ENCODE results near the gene MBP. TPM values are rescaled to one million over a fixed set of nuclear protein-coding genes. Genes with fewer than 3 reads are reported as not detected.
"Not testable (repeated sequence)": the region's sequence is repeated elsewhere in the genome, so short reads cannot be mapped to it uniquely, and the experiment has no call there.

MBP gene
- total RNA-seq, 1 experiment from 2014 or later: 0.24 TPM

GRCh38 chr18:76979111-76979751 lies 153.4 kb downstream of the MBP start:
- DNase-seq (ENCODE audit: low read depth): no peak

DNA sequence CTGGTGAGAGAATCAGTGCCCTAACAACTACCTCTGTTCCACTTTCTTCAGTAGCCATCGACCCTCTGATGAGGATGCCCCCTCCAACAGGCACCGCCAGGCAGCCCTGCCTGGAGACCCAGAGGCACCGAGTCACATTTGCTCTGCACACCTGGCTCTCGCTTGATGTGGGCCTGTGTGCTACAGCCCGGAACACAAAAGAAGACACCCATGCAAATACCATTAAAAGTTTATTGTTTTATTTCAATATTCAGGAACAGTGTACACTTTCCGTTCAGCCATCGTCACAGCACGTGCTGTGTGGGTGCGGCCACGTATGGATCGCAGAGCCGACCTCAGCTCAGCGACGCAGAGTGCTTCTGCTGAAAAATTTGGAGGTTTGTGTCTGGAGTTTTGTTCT lies 154.0 kb downstream of the MBP start:
- DNase-seq (ENCODE audit: low read depth): no peak

GRCh38 chr18:76977684-76978232 lies 154.8 kb downstream of the MBP start:
- DNase-seq (ENCODE audit: low read depth): no peak

- no peak for DNase-seq (ENCODE audit: low read depth)
Measured at GRCh38 chr18:76977108-76977621, 155.4 kb downstream of the MBP start.

DNA sequence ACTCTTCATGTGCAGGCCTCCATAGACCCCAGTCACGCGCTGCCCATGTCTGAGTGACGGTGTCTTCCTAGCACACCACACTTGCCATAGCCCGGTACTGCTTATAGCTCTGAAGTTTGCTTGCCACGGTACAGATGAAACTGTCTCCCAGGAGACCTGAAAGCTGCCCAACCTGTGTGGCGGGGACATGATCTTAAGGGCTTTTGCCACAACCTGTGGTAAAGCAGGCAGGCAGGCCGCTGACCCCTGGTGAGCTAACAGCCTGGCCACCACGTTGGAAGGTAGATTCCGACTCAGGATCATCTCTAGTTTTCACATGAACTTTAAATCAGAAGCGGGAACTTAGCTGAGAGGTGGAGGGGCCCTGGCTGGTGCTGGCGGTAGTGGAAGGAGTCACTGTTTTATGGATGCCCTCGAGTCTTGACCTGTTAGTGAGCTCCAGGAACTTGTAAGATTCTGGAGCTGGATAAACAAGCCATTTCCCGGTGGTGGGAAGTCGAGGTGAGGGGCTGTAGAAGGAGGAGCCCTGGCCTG lies 156.9 kb downstream of the MBP start:
- no peak for DNase-seq (ENCODE audit: low read depth)

GRCh38 chr18:76974386-76974785 lies 158.2 kb downstream of the MBP start:
- DNase-seq (ENCODE audit: low read depth): no peak

- DNase-seq (ENCODE audit: low read depth): no peak
Measured at GRCh38 chr18:76973520-76974266, 158.9 kb downstream of the MBP start.

DNA sequence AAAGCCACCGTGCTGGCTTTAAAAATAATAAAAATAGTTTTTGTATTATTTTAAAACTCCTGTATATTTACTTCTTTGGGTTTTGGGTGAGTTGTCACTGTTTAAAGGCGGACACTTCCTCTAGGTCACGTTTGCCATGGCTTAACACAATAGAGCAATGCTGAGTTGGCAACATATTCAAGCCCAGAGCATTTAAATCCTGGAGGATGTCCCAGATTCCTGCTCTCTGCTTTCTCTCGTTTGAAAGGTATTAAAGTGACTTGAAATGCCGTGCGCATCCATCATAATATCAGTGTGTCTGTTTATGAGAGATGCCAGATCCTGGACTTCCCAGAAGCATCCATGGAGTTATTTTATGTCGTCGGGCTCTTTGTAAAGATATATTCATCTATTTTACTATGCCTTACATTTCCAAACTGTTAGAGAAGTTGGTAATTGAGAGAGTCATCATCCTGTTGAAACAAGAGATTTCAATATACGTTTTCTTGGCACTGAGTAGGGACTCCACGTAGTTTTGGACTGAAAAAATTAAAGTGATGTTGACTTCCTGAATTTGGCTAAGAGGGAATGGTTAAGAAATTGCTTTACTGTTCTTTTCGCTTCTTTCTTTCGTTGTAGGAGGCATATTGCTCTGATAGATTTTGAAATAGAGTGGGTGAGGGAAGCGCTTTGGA lies 159.6 kb downstream of the MBP start:
- no peak for DNase-seq (ENCODE audit: low read depth)

GRCh38 chr18:76972241-76972640 lies 160.3 kb downstream of the MBP start:
- no peak for DNase-seq (ENCODE audit: low read depth)

DNA sequence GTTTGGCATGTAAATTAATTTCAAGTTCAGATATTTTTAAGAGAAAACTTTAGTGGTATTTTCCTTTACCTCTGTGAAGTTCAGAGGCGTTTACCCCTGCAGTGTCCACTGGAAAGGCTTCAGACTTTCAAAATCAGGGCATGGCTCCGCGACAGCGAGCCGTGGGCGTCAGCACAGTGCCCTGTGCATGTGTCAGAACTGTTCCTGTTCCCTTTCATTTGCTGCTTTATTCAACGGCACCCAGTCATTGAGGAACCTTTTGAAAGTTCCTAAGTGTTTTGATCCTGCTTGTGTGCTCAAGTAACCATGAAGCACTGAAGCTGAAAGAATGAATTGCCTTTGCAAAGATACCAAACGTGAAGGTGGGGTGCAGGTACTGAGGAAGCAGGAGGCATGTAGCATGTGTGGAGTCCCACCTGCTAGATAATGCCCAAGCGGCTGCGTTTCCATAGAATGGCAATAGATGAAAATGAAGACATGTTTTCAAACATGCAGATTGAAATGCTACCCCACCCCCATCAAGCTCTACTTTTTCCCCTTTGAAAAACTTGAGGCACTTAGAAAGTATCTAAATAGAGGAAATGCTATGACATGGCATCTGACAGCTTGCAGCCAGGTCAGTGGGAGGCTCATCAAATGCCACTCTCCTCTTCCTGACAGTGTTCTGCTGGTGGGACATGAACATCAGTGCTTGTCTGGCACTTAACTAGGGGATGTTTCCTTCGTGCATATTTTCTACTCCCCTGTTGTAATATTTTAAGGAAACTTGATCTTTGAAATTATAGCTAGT lies 161.6 kb downstream of the MBP start:
- DNase-seq (ENCODE audit: low read depth): no peak

DNA sequence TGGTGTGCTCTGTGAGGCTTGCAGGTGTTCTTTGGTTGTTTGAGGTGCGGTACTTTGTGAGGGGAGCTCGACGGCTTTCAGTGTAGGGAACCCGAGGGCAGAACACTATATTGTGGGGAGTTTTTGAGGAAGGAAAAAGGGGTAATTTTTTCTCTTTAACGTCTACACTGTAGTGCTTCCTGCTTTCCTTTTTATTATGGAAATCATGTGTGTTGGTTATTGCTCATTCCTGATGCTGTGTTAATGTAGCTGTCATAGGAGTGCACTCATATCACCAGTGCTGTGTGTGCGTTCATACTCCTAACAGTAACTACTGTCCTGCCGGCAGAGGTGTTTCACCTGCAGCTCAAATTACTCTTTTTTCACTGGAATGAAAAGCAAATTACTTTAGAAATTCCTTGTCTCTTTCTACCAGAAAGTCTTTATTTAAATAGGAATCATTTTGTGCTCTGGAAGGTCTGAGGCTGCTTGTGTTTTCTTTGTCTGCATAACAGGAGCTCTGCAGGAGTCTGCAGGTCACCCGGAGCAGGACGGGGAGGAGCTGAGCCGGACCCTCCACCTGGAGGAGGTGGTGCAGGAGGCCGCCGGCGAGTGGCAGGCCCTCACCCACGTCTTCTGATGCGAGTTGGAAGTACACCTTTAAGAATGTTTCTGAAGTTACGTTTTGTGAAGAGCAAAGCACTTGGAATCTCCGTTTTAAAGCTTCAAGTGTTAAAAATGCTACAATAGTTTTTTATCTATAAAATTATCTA lies 164.7 kb downstream of the MBP start:
- DNase-seq (ENCODE audit: low read depth): no peak

GRCh38 chr18:76967299-76967698 lies 165.3 kb downstream of the MBP start:
- DNase-seq (ENCODE audit: low read depth): peak; percentile 11

GRCh38 chr18:76965555-76966151 lies 166.9 kb downstream of the MBP start:
- DNase-seq (ENCODE audit: low read depth): not testable (repeated sequence)

DNA sequence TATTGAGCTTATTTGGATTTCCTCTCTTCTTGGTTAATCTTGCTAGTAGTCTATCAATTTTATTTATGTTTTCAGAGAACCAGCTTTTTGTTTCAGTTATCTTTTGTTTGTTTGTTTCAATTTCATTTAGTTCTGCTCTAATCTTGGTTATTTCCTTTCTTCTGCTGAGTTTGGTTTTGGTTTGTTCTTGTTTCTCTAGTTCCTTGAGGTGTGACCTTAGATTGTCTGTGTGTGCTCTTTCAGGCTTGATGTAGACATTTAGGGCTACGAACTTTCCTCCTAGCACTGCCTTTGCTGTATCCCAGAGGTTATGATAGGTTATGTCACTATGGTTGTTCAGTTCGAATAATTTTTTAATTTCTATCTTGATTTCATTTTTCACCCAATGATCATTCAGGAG lies 168.6 kb downstream of the MBP start:
- DNase-seq (ENCODE audit: low read depth): no peak

DNA sequence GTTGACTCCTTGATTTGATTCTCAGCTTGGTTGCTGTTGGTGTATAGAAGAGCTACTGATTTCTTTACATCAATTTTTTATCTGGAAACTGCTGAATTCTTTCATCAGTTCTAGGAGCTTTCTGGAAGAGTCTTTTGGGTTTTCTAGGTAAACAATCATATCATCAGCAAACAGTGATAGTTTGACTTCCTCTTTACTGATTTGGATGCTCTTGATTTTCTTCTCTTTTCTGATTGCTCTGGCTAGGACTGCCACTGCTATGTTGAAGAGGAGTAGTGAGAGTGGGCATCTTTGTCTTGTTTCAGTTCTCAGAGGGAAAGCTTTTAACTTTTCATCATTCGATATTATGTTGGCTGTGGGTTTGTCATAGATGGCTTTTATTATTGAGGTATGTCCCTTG lies 169.7 kb downstream of the MBP start:
- DNase-seq (ENCODE audit: low read depth): no peak

GRCh38 chr18:76960528-76961035 lies 172.0 kb downstream of the MBP start:
- no peak for DNase-seq (ENCODE audit: low read depth)

- no peak for DNase-seq (ENCODE audit: low read depth)
Measured at GRCh38 chr18:76959605-76960004, 173.0 kb downstream of the MBP start.

DNA sequence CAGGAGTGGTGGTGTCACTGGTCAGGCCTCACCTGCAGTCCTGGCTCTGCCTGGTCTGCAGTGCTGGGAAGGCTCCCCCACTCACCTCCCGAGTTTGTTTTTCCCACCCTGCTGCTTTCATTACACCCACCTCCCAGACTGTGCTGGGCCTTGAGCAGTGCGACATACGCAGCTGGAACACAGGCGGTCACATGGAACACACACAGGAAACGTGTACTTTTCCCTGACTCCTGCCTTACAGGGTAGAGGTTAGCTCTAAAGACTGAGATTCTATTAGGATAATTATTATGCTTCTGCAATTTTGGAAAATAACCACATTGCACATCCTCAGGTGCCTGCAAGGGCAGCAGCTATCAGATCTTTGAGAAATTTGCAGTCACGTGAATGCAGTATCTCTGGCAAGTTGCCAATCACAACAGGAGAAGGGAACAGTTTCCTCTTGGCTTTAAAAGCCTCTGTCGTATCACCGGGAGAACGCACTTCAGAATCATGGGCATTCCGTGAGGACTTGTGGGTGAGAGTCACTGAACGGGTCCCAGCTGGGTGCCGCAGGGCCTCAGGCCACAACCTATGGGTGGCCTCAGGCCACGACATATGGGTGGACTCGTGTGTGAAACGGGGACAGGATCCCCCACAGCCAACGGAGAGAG lies 173.8 kb downstream of the MBP start:
- DNase-seq (ENCODE audit: low read depth): no peak

Measured in HT1080 (cell line).